SKM-1 (cell line): ENCODE results near the gene SLC16A8.
"Not testable (repeated sequence)": the region's sequence is repeated elsewhere in the genome, so short reads cannot be mapped to it uniquely, and the experiment has no call there.

Source experiments
- DNase-seq: peaks from one replicate; lab custom pipeline; 2025; ENCODE audit not compliant: unreplicated experiment; lab: John Stamatoyannopoulos, UW

The SLC16A8 gene

GRCh38 chr22:38083931-38084631 lies at the start of gene SLC16A8:
SLC16A8 (minus strand) TSS chr22:38084184; CDS start chr22:38082873, 1,311 bp downstream.
- no peak for DNase-seq

- no peak for DNase-seq
Observed at GRCh38 chr22:38133331-38133730, 49.3 kb upstream of the SLC16A8 start.

- DNase-seq: no peak
Observed at GRCh38 chr22:38132794-38133193, 48.8 kb upstream of the SLC16A8 start.

- DNase-seq: no peak
Observed at GRCh38 chr22:38132136-38132535, 48.2 kb upstream of the SLC16A8 start.

GRCh38 chr22:38131399-38131798 lies 47.4 kb upstream of the SLC16A8 start:
- no peak for DNase-seq

- no peak for DNase-seq
Observed at GRCh38 chr22:38129856-38130255, 45.9 kb upstream of the SLC16A8 start.

GRCh38 chr22:38129021-38129420 lies 45.0 kb upstream of the SLC16A8 start:
- no peak for DNase-seq

- no peak for DNase-seq
Observed at GRCh38 chr22:38127869-38128268, 43.9 kb upstream of the SLC16A8 start.

GRCh38 chr22:38126928-38127668 lies 43.1 kb upstream of the SLC16A8 start:
- DNase-seq: no peak

GRCh38 chr22:38125751-38126201 lies 41.8 kb upstream of the SLC16A8 start:
- no peak for DNase-seq

- DNase-seq: no peak
Observed at GRCh38 chr22:38125038-38125610, 41.1 kb upstream of the SLC16A8 start.

GRCh38 chr22:38124236-38124974 lies 40.4 kb upstream of the SLC16A8 start:
- no peak for DNase-seq

GRCh38 chr22:38122616-38123015 lies 38.6 kb upstream of the SLC16A8 start:
- DNase-seq: no peak

GRCh38 chr22:38120359-38121110 lies 36.6 kb upstream of the SLC16A8 start:
- DNase-seq: no peak

GRCh38 chr22:38118747-38119146 lies 34.8 kb upstream of the SLC16A8 start:
- not testable (repeated sequence) for DNase-seq

- no peak for DNase-seq
Observed at GRCh38 chr22:38118182-38118581, 34.2 kb upstream of the SLC16A8 start.

GRCh38 chr22:38117556-38117955 lies 33.6 kb upstream of the SLC16A8 start:
- not testable (repeated sequence) for DNase-seq

GRCh38 chr22:38115423-38116205 lies 31.6 kb upstream of the SLC16A8 start:
- no peak for DNase-seq

- DNase-seq: peak; percentile 41
Observed at GRCh38 chr22:38114484-38115398, 30.8 kb upstream of the SLC16A8 start.
